Chondrocyte (in vitro differentiated cells): ENCODE data around the gene HSPA1L. TPM values are rescaled to one million over a fixed set of nuclear protein-coding genes. Genes with fewer than 3 reads are reported as not detected.

Source experiments
- DNase-seq: peaks from one replicate; pipeline ENCODE4 v3.0.0; 2021; ENCODE audit warnings: mixed read lengths, low spot score
- H3K27ac Mint-ChIP-seq: one replicate; pipeline ENCODE4 v1.8.0; 2021; ENCODE audit warnings: mild to moderate bottlenecking, moderate library complexity, mixed read lengths; ENCODE audit not compliant: unreplicated experiment
- H3K27me3 Mint-ChIP-seq: 2 replicates; pipeline ENCODE4 v1.8.0; 2021; ENCODE audit warnings: low read depth, mixed read lengths
- H3K36me3 Mint-ChIP-seq: 2 replicates; pipeline ENCODE4 v1.8.0; 2021; ENCODE audit warnings: low read depth, mixed read lengths
- H3K4me1 Mint-ChIP-seq: 2 replicates; pipeline ENCODE4 v1.8.0; 2021; ENCODE audit warnings: low read depth, mild to moderate bottlenecking, mixed read lengths
- H3K4me3 Mint-ChIP-seq: one replicate; pipeline ENCODE4 v1.8.0; 2021; ENCODE audit warnings: mild to moderate bottlenecking, moderate library complexity, mixed read lengths; ENCODE audit not compliant: unreplicated experiment
- H3K9me3 Mint-ChIP-seq: 2 replicates; pipeline ENCODE4 v1.8.0; 2021; ENCODE audit warnings: low read depth, mixed read lengths
- CTCF ChIP-seq: fragments of 200-600 bp; sonication (generic); IDR thresholded peaks from 2 replicates; pipeline ENCODE4 v1.5.0; 2021; ENCODE audit warnings: antibody characterized with exemption, mild to moderate bottlenecking, moderate library complexity
- total RNA-seq: library from RNA; stranded (reverse); gene quantifications from 3 replicates; pipeline ENCODE4 v1.2.1, GENCODE V29; 2021

HSPA1L gene
- total RNA-seq, 1 donor from 2014 or later: 1.5 TPM

GRCh38 chr6:31769684-31770371 is 45.3 kb downstream of the HSPA1L start:
- Mint-ChIP-seq H3K27ac (no peak overlapping the region), H3K4me1 (no peaks in the 10 kb centered on the region), H3K9me3 (no peaks in the 10 kb centered on the region), H3K27me3 (no peaks in the 10 kb centered on the region), H3K36me3 (no peaks in the 10 kb centered on the region), H3K4me3 (no peak overlapping the region)
- DNase-seq: no peak
- peak; percentile 78 for TF ChIP-seq CTCF

GRCh38 chr6:31768363-31769257 is 46.5 kb downstream of the HSPA1L start:
- H3K27me3 Mint-ChIP-seq: no peaks in the 10 kb centered on the region
- H3K27ac Mint-ChIP-seq: no peak overlapping the region
- H3K9me3 Mint-ChIP-seq: no peaks in the 10 kb centered on the region
- H3K36me3 Mint-ChIP-seq: peaks cover under 1% of the 10 kb centered on the region
- H3K4me3 Mint-ChIP-seq: no peak overlapping the region
- DNase-seq: no peak
- TF ChIP-seq CTCF: no peak
- H3K4me1 Mint-ChIP-seq: peaks cover 5% of the 10 kb centered on the region

- TF ChIP-seq CTCF: no peak
- Mint-ChIP-seq H3K9me3 (no peaks in the 10 kb centered on the region), H3K27ac (no peak overlapping the region), H3K36me3 (peaks cover 2% of the 10 kb centered on the region), H3K4me3 (no peak overlapping the region), H3K27me3 (no peaks in the 10 kb centered on the region), H3K4me1 (peaks cover 10% of the 10 kb centered on the region)
- no peak for DNase-seq
These were observed 47.9 kb downstream of the HSPA1L start for GRCh38 chr6:31767096-31767645.

- Mint-ChIP-seq H3K4me1 (peaks cover 10% of the 10 kb centered on the region), H3K36me3 (peaks cover 2% of the 10 kb centered on the region), H3K27me3 (no peaks in the 10 kb centered on the region), H3K9me3 (no peaks in the 10 kb centered on the region), H3K4me3 (no peak overlapping the region), H3K27ac (no peak overlapping the region)
- DNase-seq: no peak
- no peak for TF ChIP-seq CTCF
These were observed 48.9 kb downstream of the HSPA1L start for GRCh38 chr6:31765910-31766794.
